Sigmoid colon (tissue), 7 donors: ENCODE results near the gene MAST1. TPM values are rescaled to one million over a fixed set of nuclear protein-coding genes. Genes with fewer than 3 reads are reported as not detected.

Experiments
- DNase-seq: peaks from one replicate; pipeline ENCODE4 v3.0.0-alpha.2; 2019
- H3K27ac ChIP-seq, 4 donors: fragments of 200-600 bp; sonication (generic); one replicate each; pipeline ENCODE4 v1.5.1; 2016 to 2019; ENCODE audit warnings: mild to moderate bottlenecking in 1 of 4
- H3K27me3 ChIP-seq, 3 donors: fragments of 200-600 bp; sonication (generic); one replicate each; pipeline ENCODE4 v1.5.1; 2019; ENCODE audit warnings: mild to moderate bottlenecking in 1 of 3
- H3K36me3 ChIP-seq, 4 donors: fragments of 200-600 bp; sonication (generic); one replicate each; pipeline ENCODE4 v1.5.1; 2016 to 2019
- H3K4me1 ChIP-seq, 4 donors: fragments of 200-600 bp; sonication (generic); one replicate each; pipeline ENCODE4 v1.5.1; 2017 to 2019
- H3K4me3 ChIP-seq, 4 donors: fragments of 200-600 bp; sonication (generic); one replicate each; pipeline ENCODE4 v1.5.1; 2017 to 2019; ENCODE audit warnings: mild to moderate bottlenecking in 2 of 4, moderate library complexity in 1 of 4
- H3K9me3 ChIP-seq, 4 donors: fragments of 200-600 bp in 3 of 4; sonication (generic) in 3 of 4; one replicate each; pipeline versions ENCODE4 v1.5.1 to v1.6.1; 2013 to 2019
- EP300 ChIP-seq, 4 donors: sonication (generic); formaldehyde crosslinking; IDR thresholded peaks; one replicate each; pipeline ENCODE4 v1.6.1; 2017; ENCODE audit warnings: antibody characterized with exemption in 4 of 4
- POLR2A ChIP-seq, 2 donors: fragments of 450-650 bp; IDR thresholded peaks; one replicate each; pipeline ENCODE4 v1.6.1; 2016; ENCODE audit warnings: antibody characterized with exemption in 2 of 2, mild to moderate bottlenecking in 2 of 2, moderate library complexity in 2 of 2
- POLR2AphosphoS5 ChIP-seq, 4 donors: sonication (generic); formaldehyde crosslinking; IDR thresholded peaks; one replicate each; pipeline ENCODE4 v1.6.1; 2017; ENCODE audit warnings: antibody characterized with exemption in 4 of 4
- WGBS, 2 donors: extraction: QIAGEN DNeasy Blood & Tissue Kit; methylation state at CpG; one replicate each; pipeline ENCODE4 v1.1.7; 2013; 5-methylcytosine and 5-hydroxymethylcytosine counted together
- intact Hi-C: fragments of 100-400 bp; cut with DNase I; formaldehyde crosslinking; loops from one replicate; pipeline ENCODE4 v1.15.1; 2023
- polyA plus RNA-seq, 3 donors: library from polyadenylated mRNA; stranded (reverse); fragments of 200-250 nt; gene quantifications; one replicate each; pipeline ENCODE4 v1.2.3, GENCODE V29; 2013
- total RNA-seq, 4 donors: library from RNA; depleted of rRNA; stranded (reverse); fragments of >200 nt; gene quantifications; one replicate each; pipeline ENCODE4 v1.1.0, GENCODE V29; 2016
- TF ChIP-seq, protein P1 (sequence below), 4 experiments: fragments of 450-650 bp in 3 of 4; fragments of 200-600 bp in 1 of 4; IDR thresholded peaks; one replicate each; pipeline ENCODE4 v1.5.1; 2016 to 2019; ENCODE audit warnings: antibody characterized with exemption in 4 of 4, mild to moderate bottlenecking in 3 of 4, moderate library complexity in 2 of 4
- donor health status: healthy with polysubstance abuse.
- donor health status: Bipolar disorder and iron deficiency.
- donor health status: healthy.

Gene MAST1
- total and polyA plus RNA-seq, 7 donors: 0.49 to 3.3 (median 1.2) TPM

DNA sequence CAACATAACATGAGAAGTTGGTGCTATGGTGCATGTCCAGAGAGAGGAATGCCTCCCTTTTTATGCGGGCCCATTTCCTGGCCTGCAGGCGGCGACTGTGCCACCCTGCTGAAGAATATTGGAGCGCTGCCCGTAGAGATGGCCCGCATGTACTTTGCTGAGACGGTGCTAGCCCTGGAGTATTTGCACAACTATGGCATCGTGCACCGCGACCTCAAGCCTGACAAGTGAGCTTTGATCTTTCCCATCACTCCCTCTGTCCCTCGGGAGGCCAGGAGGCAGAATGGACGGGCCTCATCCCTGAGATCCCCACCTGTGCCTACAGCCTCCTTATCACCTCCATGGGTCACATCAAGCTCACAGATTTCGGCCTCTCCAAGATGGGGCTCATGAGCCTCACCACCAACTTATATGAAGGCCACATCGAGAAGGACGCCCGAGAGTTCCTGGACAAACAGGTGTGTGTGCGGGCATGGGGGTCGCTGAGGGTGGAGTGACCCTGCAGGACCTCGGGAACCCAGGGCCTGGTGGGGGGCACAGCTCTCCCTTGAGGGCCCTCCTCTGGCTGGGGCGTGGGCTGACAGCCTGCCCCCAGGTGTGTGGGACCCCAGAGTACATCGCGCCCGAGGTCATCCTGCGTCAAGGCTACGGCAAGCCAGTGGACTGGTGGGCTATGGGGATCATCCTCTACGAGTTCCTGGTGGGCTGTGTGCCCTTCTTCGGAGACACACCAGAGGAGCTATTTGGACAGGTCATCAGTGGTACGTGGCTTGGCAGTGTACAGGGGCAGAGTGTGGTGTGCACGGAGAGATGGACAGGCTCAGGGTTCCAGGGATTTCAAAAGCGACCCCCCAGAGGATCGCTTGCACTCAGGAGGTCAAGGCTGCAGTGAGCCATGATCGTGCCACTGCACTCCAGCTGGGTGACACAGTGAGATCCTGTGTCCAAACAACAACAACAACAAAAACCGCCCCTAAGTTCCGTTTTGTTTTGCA, 26.7 kb downstream of the MAST1 start:
- no peak for DNase-seq
- Histone ChIP-seq H3K36me3 (no peaks in the 10 kb centered on the region), H3K4me3 (no peak overlapping the region), H3K27me3 (peaks cover 0 to 13% (median 11%) of the 10 kb centered on the region in 3 donors), H3K9me3 (no peaks in the 10 kb centered on the region), H3K4me1 (peaks cover 0 to 12% (median 9%) of the 10 kb centered on the region in 4 donors), H3K27ac (no peak overlapping the region)
- intact Hi-C loops: no loop called here
- 68 to 90% methylated on average over 34 of the region's 34 CpGs for WGBS, 2 donors
- TF ChIP-seq POLR2AphosphoS5 (IDR thresholded peaks at IDR 0.05): no peak
- no peak for TF ChIP-seq EP300 (IDR thresholded peaks at IDR 0.05)
- TF ChIP-seq POLR2A (IDR thresholded peaks at IDR 0.05): no peak
- TF ChIP-seq, protein P1, sequence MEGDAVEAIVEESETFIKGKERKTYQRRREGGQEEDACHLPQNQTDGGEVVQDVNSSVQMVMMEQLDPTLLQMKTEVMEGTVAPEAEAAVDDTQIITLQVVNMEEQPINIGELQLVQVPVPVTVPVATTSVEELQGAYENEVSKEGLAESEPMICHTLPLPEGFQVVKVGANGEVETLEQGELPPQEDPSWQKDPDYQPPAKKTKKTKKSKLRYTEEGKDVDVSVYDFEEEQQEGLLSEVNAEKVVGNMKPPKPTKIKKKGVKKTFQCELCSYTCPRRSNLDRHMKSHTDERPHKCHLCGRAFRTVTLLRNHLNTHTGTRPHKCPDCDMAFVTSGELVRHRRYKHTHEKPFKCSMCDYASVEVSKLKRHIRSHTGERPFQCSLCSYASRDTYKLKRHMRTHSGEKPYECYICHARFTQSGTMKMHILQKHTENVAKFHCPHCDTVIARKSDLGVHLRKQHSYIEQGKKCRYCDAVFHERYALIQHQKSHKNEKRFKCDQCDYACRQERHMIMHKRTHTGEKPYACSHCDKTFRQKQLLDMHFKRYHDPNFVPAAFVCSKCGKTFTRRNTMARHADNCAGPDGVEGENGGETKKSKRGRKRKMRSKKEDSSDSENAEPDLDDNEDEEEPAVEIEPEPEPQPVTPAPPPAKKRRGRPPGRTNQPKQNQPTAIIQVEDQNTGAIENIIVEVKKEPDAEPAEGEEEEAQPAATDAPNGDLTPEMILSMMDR (IDR thresholded peaks at IDR 0.05): no peak

DNA sequence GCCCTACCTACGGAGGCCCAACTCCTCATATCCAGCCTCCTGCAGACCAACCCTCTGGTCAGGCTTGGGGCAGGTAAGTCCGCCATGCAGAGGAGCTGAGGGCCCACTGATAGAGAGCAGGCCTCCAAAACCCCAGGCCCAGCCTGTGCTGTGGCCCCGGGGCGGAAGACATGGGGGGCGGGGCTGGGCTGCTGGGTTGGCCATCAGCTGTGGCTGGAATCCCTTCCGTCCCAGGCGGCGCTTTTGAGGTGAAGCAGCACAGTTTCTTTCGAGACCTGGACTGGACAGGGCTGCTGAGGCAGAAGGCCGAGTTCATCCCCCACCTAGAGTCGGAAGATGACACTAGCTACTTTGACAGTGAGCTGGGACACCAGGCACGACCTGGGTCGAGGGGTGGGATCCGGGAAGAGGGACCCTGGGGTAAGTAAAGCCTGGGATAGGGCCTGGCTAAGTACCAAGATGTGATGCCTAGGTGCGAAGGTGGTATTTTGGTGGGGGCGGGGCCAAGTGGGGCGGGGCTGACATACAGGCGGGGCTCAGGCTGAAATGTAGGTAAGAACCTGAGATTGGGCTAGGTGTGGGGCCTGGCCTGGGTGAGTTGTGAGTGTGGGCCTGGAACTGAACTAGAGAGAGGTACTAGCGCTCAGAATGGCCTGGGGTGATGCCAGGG, 27.6 kb downstream of the MAST1 start:
- intact Hi-C loops: no loop called here
- H3K4me1 ChIP-seq: peaks cover 0 to 12% (median 9%) of the 10 kb centered on the region in 4 donors
- 83 to 88% methylated on average over 19 of the region's 19 CpGs for WGBS, 2 donors
- H3K9me3 ChIP-seq: no peaks in the 10 kb centered on the region
- no peak for DNase-seq
- no peaks in the 10 kb centered on the region for H3K36me3 ChIP-seq
- peaks cover 0 to 13% (median 11%) of the 10 kb centered on the region in 3 donors for H3K27me3 ChIP-seq
- no peak overlapping the region for H3K4me3 ChIP-seq
- no peak for TF ChIP-seq POLR2A (IDR thresholded peaks at IDR 0.05)
- TF ChIP-seq POLR2AphosphoS5 (IDR thresholded peaks at IDR 0.05): no peak
- TF ChIP-seq EP300 (IDR thresholded peaks at IDR 0.05): no peak
- TF ChIP-seq, protein P1 (IDR thresholded peaks at IDR 0.05): no peak
- H3K27ac ChIP-seq: no peak overlapping the region

DNA sequence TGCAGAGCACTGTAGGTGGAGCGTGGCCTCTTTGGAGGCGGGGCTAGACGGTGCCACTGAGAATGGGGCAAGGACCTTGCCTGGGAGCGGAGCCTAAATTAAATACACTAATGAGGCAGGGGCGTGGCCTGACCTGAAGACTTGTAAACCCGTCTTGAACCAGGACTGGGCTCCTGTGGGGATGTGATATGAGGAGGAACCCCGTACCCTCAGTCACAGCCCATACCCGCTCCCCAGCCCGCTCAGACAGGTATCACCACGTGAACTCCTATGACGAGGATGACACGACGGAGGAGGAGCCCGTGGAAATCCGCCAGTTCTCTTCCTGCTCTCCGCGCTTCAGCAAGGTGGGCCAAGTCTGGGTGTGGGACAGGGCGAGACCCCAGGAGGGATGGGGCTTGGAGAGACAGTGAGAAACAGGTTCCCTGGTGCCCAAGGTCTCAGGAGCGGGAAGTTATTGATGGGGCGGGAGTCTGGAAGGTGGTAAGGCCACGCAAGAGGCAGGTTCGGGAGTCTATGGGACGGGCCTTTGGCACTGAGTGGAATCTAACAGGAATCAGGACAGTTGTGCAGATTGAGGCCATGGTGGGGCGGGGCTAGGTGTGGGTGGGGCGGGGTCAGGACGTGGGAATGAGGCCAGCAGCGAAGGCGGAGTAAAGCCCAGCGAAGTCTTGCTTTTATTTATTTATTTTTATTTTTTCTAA, 28.3 kb downstream of the MAST1 start:
- Histone ChIP-seq H3K27ac (no peak overlapping the region), H3K4me3 (no peak overlapping the region), H3K9me3 (no peaks in the 10 kb centered on the region), H3K27me3 (peaks cover 0 to 13% (median 11%) of the 10 kb centered on the region in 3 donors), H3K4me1 (peaks cover 0 to 12% (median 9%) of the 10 kb centered on the region in 4 donors), H3K36me3 (no peaks in the 10 kb centered on the region)
- intact Hi-C loops: no loop called here
- 66 to 85% methylated on average over 29 of the region's 29 CpGs for WGBS, 2 donors
- no peak for DNase-seq
- TF ChIP-seq POLR2AphosphoS5 (IDR thresholded peaks at IDR 0.05): no peak
- TF ChIP-seq, protein P1 (IDR thresholded peaks at IDR 0.05): no peak
- no peak for TF ChIP-seq POLR2A (IDR thresholded peaks at IDR 0.05)
- TF ChIP-seq EP300 (IDR thresholded peaks at IDR 0.05): no peak

DNA sequence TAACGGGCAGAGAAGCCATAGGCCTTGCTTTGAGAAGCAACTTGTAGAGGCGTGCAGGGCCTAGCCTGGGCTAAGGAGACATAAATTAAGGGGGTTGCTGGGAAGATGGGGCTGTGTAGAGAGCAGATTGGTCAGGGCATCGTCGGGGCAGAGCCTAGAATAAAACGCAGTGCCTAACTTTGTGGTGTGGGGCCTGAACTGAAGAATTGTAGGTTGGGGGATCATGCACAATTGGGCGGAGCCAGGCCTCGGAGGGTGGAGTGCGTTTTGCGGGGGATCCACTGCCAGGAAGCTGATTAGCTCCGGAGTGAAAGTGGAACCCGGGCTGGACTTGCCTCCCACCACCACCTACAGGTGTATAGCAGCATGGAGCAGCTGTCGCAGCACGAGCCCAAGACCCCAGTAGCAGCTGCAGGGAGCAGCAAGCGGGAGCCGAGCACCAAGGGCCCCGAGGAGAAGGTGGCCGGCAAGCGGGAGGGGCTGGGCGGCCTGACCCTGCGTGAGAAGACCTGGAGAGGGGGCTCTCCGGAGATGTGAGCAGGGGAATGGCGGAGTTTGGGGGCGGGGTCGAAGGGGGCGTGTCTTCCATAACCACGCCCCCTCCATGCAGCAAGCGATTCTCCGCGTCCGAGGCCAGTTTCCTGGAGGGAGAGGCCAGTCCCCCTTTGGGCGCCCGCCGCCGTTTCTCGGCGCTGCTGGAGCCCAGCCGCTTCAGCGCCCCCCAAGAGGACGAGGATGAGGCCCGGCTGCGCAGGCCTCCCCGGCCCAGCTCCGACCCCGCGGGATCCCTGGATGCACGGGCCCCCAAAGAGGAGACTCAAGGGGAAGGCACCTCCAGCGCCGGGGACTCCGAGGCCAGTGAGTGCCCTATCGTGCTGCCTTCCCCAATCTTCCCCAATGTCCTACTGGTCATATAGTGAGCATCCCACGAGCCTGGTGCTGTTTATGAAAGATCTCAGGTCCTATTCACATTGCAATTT, 29.1 kb downstream of the MAST1 start:
- Histone ChIP-seq H3K9me3 (no peaks in the 10 kb centered on the region), H3K27me3 (peaks cover 0 to 13% (median 11%) of the 10 kb centered on the region in 3 donors), H3K27ac (no peak overlapping the region), H3K4me3 (peak overlapping the region in 3 of 4 donors; percentile 24 to 49 (median 44)), H3K36me3 (no peaks in the 10 kb centered on the region), H3K4me1 (peaks cover 0 to 12% (median 9%) of the 10 kb centered on the region in 4 donors)
- intact Hi-C loops: no loop called here
- 5 to 6% methylated on average over 51 of the region's 51 CpGs for WGBS, 2 donors
- DNase-seq: no peak
- no peak for TF ChIP-seq POLR2A (IDR thresholded peaks at IDR 0.05)
- TF ChIP-seq, protein P1 (IDR thresholded peaks at IDR 0.05): no peak
- TF ChIP-seq POLR2AphosphoS5 (IDR thresholded peaks at IDR 0.05): no peak
- no peak for TF ChIP-seq EP300 (IDR thresholded peaks at IDR 0.05)
